Peyer's patch (tissue), 4 donors: ENCODE data around the gene CCDC88A.

Experiments used
- POLR2A ChIP-seq, 2 donors: fragments of 450-650 bp; IDR thresholded peaks; one replicate each; pipeline ENCODE4 v1.5.1; 2017; ENCODE audit warnings: antibody characterized with exemption in 2 of 2, mild to moderate bottlenecking in 2 of 2, moderate library complexity in 2 of 2
- TF ChIP-seq, protein P1 (sequence below), 6 experiments: fragments of 450-650 bp in 4 of 6; fragments of 200-600 bp in 2 of 6; sonication (generic) in 1 of 6; IDR thresholded peaks; one replicate each; pipeline ENCODE4 v1.5.1; 2017 to 2019; ENCODE audit warnings: antibody characterized with exemption in 6 of 6, mild to moderate bottlenecking in 3 of 6, moderate library complexity in 1 of 6

DNA sequence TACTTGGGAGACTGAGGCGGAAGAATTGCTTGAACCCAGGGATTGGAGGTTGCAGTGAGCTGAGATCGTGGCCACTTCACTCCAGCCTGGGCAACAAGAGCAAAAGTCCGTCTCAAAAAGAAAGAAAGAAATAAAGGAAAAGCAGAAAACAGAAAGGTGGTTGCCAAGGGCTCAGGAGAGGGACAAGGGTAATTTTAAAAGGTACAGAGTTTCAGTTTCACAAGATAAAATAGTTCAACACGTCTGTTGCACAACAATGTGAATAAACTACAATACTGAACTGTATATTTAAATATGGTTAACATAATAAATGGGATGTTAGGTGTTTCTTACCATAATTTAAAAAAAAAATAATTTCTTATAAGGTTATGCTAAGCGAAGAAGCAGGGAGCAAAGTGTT, 174.2 kb downstream of the CCDC88A start:
- TF ChIP-seq, protein P1, sequence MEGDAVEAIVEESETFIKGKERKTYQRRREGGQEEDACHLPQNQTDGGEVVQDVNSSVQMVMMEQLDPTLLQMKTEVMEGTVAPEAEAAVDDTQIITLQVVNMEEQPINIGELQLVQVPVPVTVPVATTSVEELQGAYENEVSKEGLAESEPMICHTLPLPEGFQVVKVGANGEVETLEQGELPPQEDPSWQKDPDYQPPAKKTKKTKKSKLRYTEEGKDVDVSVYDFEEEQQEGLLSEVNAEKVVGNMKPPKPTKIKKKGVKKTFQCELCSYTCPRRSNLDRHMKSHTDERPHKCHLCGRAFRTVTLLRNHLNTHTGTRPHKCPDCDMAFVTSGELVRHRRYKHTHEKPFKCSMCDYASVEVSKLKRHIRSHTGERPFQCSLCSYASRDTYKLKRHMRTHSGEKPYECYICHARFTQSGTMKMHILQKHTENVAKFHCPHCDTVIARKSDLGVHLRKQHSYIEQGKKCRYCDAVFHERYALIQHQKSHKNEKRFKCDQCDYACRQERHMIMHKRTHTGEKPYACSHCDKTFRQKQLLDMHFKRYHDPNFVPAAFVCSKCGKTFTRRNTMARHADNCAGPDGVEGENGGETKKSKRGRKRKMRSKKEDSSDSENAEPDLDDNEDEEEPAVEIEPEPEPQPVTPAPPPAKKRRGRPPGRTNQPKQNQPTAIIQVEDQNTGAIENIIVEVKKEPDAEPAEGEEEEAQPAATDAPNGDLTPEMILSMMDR (IDR thresholded peaks at IDR 0.05) = no peak
- TF ChIP-seq POLR2A (IDR thresholded peaks at IDR 0.05) = no peak
